ENCODE measurements around the gene HSD17B2. TPM values are rescaled to one million over a fixed set of nuclear protein-coding genes. Genes with fewer than 3 reads are reported as not detected.

The HSD17B2 gene
- total RNA-seq, 1 experiment from 2014 or later, result 0.55 TPM

- CTCF ChIA-PET, result no interaction called here
- no peaks in the 10 kb centered on the region for H3K4me1 Mint-ChIP-seq
- peaks cover 17% of the 10 kb centered on the region for H3K36me3 Mint-ChIP-seq
- peaks cover 3% of the 10 kb centered on the region; the same call in 1 of the 2 replicates for H3K27me3 Mint-ChIP-seq (ENCODE audit: low read depth)
- no peak for ATAC-seq
- DNase-seq (ENCODE audit: low spot score), result no peak
- TF ChIP-seq ZNF138 (CRISPR knock-in tag; conservative IDR thresholded peaks at IDR 0.05) (no peak), ZNF263 (CRISPR knock-in tag; IDR thresholded peaks at IDR 0.05; ENCODE audit: low read depth) (no peak), NR2C2 (CRISPR knock-in tag; IDR thresholded peaks at IDR 0.05) (no peak), CREB1 (CRISPR knock-in tag; IDR thresholded peaks at IDR 0.05) (no peak), ETV6 (CRISPR knock-in tag; IDR thresholded peaks at IDR 0.05) (no peak), ZNF232 (CRISPR knock-in tag; IDR thresholded peaks at IDR 0.05) (no peak), GRHL2 (CRISPR knock-in tag; IDR thresholded peaks at IDR 0.05; ENCODE audit: insufficient replicate concordance, severe bottlenecking) (no peak), NR1H2 (CRISPR knock-in tag; IDR thresholded peaks at IDR 0.05) (no peak), SP1 (CRISPR knock-in tag; conservative IDR thresholded peaks at IDR 0.05) (no peak)
- POLR2A ChIA-PET, result no interaction called here
- peaks cover 51% of the 10 kb centered on the region for H3K9me3 Mint-ChIP-seq
- no peak overlapping the region for H3K27ac Mint-ChIP-seq
- H3K4me3 Mint-ChIP-seq, result no peak overlapping the region
These were observed 44.8 kb downstream of the HSD17B2 start for GRCh38 chr16:82079892-82080291.

- Mint-ChIP-seq H3K4me3 (no peak overlapping the region), H3K4me1 (no peaks in the 10 kb centered on the region), H3K27me3 (ENCODE audit: low read depth) (peaks cover 3% of the 10 kb centered on the region; the same call in 1 of the 2 replicates), H3K36me3 (peaks cover 17% of the 10 kb centered on the region), H3K27ac (no peak overlapping the region), H3K9me3 (peaks cover 47% of the 10 kb centered on the region)
- DNase-seq (ENCODE audit: low spot score), result no peak
- ChIA-PET CTCF (no interaction called here), POLR2A (interaction anchor here (0.7 kb wide), 1 partner anchor 15 kb away, joined by 3 read pairs; no protein-coding TSS in a partner anchor)
- no peak for TF ChIP-seq CBFB (CRISPR knock-in tag; IDR thresholded peaks at IDR 0.05; ENCODE audit: low read depth)
- TF ChIP-seq ZBTB43 (CRISPR knock-in tag; IDR thresholded peaks at IDR 0.05), result no peak
- TF ChIP-seq ATF2 (CRISPR knock-in tag; IDR thresholded peaks at IDR 0.05; ENCODE audit: borderline replicate concordance, low read depth), result no peak
- TF ChIP-seq ZNF425 (CRISPR knock-in tag; conservative IDR thresholded peaks at IDR 0.05), result no peak
- TF ChIP-seq ZNF671 (CRISPR knock-in tag; IDR thresholded peaks at IDR 0.05), result no peak
- no peak for TF ChIP-seq GABPB1 (CRISPR knock-in tag; IDR thresholded peaks at IDR 0.05)
- no peak for TF ChIP-seq PRRX2 (CRISPR knock-in tag; IDR thresholded peaks at IDR 0.05)
- TF ChIP-seq GRHL2 (CRISPR knock-in tag; IDR thresholded peaks at IDR 0.05; ENCODE audit: insufficient replicate concordance, severe bottlenecking), result no peak
- no peak for TF ChIP-seq NFYB (CRISPR knock-in tag; conservative IDR thresholded peaks at IDR 0.05; ENCODE audit: low read depth)
- TF ChIP-seq SMAD3 (CRISPR knock-in tag; IDR thresholded peaks at IDR 0.05; ENCODE audit: borderline replicate concordance), result no peak
- ATAC-seq, result no peak
These were observed 46.2 kb downstream of the HSD17B2 start for GRCh38 chr16:82081264-82081663.

GRCh38 chr16:82082097-82082496, 47.0 kb downstream of the HSD17B2 start:
- peaks cover 14% of the 10 kb centered on the region for H3K36me3 Mint-ChIP-seq
- no peak for ATAC-seq
- H3K27me3 Mint-ChIP-seq (ENCODE audit: low read depth), result peaks cover 3% of the 10 kb centered on the region; the same call in 1 of the 2 replicates
- CTCF ChIA-PET, result no interaction called here
- POLR2A ChIA-PET, result interaction anchor here (0.5 kb wide), 1 partner anchor 118 kb away, joined by 3 read pairs; no protein-coding TSS in a partner anchor
- H3K27ac Mint-ChIP-seq, result no peak overlapping the region
- H3K9me3 Mint-ChIP-seq, result peaks cover 41% of the 10 kb centered on the region
- DNase-seq (ENCODE audit: low spot score), result no peak
- H3K4me1 Mint-ChIP-seq, result no peaks in the 10 kb centered on the region
- H3K4me3 Mint-ChIP-seq, result no peak overlapping the region
- TF ChIP-seq STAT6 (CRISPR knock-in tag; conservative IDR thresholded peaks at IDR 0.05; ENCODE audit: low read depth) (no peak), EMX1 (CRISPR knock-in tag; IDR thresholded peaks at IDR 0.05) (no peak), FOXJ3 (CRISPR knock-in tag; IDR thresholded peaks at IDR 0.05; ENCODE audit: borderline replicate concordance) (no peak), AFF4 (CRISPR knock-in tag; IDR thresholded peaks at IDR 0.05; ENCODE audit: borderline replicate concordance) (no peak), ZNF416 (CRISPR knock-in tag; IDR thresholded peaks at IDR 0.05) (no peak)

All from WTC11 (cell line).